Mucosa of rectum (tissue), 2 donors: Measurements from ENCODE around the gene RAD51B.
"Not testable (repeated sequence)": the region's sequence is repeated elsewhere in the genome, so short reads cannot be mapped to it uniquely, and the experiment has no call there.

Experiments used
- H3K27ac ChIP-seq, 2 donors: one replicate each; pipeline ENCODE4 v1.7.0; 2013; ENCODE audit warnings: inconsistent platforms in 2 of 2, low read depth in 2 of 2, low read length in 2 of 2
- H3K27me3 ChIP-seq, 2 donors: one replicate each; pipeline ENCODE4 v1.7.0; 2013; ENCODE audit warnings: low read length in 2 of 2; ENCODE audit not compliant: control insufficient read depth in 2 of 2, insufficient read depth in 2 of 2
- H3K36me3 ChIP-seq, 2 donors: one replicate each; pipeline ENCODE4 v1.7.0; 2013; ENCODE audit warnings: low read length in 2 of 2; ENCODE audit not compliant: control insufficient read depth in 2 of 2, insufficient read depth in 2 of 2
- H3K4me1 ChIP-seq, 2 donors: one replicate each; pipeline ENCODE4 v1.7.0; 2013; ENCODE audit warnings: low read length in 2 of 2, mild to moderate bottlenecking in 1 of 2; ENCODE audit not compliant: control insufficient read depth in 2 of 2, insufficient read depth in 2 of 2
- H3K4me3 ChIP-seq, 2 donors: one replicate each; pipeline ENCODE4 v1.7.0; 2013; ENCODE audit warnings: low read length in 2 of 2
- H3K9ac ChIP-seq, 2 donors: one replicate each; pipeline ENCODE4 v1.7.0; 2013; ENCODE audit warnings: low read length in 2 of 2, low read depth in 1 of 2, mild to moderate bottlenecking in 1 of 2
- H3K9me3 ChIP-seq, 2 donors: one replicate each; pipeline ENCODE4 v1.7.0; 2013; ENCODE audit warnings: low read length in 2 of 2; ENCODE audit not compliant: control insufficient read depth in 2 of 2
- donor health status: healthy.
- donor health status: Normal muscosa, but diverticular disease.

RAD51B gene

DNA sequence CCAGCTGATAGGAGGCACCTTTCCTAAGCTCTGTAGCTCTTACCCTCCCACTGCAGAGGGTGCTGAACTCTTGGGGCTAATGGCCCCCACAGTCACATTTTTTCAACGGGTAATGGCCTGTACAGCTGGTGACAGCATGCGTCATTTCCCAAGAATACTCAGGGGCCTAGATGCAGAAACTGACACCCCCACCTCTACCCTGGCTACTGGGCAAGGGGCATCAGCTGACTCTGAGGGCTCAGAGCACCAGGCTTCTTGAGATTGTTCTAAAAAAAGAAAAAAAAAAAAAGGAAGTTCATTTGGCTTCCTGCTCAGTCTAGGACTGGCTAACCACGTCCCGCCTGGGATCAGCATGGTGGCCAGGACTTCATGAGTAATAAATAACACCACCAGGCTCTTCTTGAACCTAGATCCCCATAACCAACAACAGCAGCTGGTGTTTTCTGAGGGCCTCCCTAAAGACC lies 938.1 kb downstream of the RAD51B start:
- Histone ChIP-seq H3K4me3 (no peak overlapping the region), H3K27me3 (no peaks in the 10 kb centered on the region), H3K36me3 (no peaks in the 10 kb centered on the region), H3K4me1 (peaks cover 0 to 3% of the 10 kb centered on the region in 2 donors), H3K9ac (no peak overlapping the region), H3K9me3 (no peaks in the 10 kb centered on the region), H3K27ac (no peak overlapping the region)

DNA sequence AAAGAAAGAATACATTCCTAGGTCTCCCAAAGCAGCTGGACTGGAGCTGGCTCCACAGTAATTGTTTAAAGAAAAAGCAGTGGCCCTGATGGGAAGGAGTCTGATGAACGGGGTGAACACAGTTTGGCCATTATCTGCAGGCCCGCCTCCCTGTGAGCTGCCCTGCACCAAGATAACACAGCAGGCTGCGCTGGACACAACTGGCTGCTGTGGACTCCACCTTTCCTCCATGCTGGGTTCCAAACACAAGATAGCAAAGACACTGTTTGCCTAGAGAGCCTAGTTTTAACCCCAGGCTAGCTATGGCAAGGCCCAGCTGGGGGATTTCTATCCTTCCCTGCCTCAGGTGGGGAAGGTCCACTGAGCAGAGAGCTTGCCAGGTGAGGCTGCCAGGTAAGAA lies 938.7 kb downstream of the RAD51B start:
- Histone ChIP-seq H3K27ac (no peak overlapping the region), H3K27me3 (no peaks in the 10 kb centered on the region), H3K4me1 (peaks cover 0 to 3% of the 10 kb centered on the region in 2 donors), H3K36me3 (no peaks in the 10 kb centered on the region), H3K9me3 (no peaks in the 10 kb centered on the region), H3K4me3 (no peak overlapping the region), H3K9ac (no peak overlapping the region)

DNA sequence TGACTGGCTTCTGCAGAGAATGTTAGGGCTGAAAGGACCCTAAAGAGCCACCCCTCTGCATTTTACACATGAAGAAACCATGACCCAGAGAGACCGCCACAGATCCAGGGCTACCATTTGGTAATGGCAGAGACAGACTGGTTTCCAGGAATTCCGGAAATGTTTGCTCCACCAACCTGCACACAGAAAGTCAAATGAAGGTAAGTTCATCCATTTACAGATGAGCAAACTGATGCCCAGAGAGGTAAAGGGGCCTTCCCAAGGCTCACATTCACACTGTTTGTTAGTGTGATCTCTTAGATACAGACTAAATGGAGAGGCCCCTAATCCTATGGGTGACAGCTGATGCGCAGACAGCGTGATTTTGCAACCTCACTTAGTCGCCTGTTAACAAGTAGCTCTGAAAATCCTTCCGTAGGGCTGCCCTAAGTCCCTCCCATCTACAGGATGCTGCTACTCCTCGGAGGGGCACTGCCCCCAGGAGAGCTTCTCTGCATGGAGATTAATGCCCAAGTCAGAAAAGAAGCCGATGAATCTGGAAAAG lies 939.5 kb downstream of the RAD51B start:
- Histone ChIP-seq H3K36me3 (no peaks in the 10 kb centered on the region), H3K27me3 (no peaks in the 10 kb centered on the region), H3K9me3 (no peaks in the 10 kb centered on the region), H3K27ac (no peak overlapping the region), H3K4me3 (no peak overlapping the region), H3K9ac (no peak overlapping the region), H3K4me1 (peaks cover 0 to 3% of the 10 kb centered on the region in 2 donors)

DNA sequence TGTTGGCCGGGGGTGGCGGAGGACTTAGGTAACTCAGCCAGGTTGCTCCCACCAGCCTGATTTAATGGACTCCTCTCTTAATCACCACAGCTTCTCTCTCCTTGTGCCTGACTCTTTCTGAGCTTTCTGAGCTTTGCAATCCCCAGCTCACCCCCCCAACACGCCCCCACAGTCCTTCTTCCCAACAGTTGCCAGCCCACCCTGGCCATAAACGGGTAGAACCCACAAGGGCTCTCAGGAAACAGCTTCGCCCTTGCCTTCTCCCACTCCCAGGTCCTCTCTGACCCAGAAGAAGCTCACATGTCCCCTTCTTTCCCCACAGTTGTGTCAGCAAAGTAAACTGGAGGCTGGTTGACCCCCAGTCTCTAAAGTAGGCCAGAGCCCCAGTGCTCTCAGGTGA lies 940.4 kb downstream of the RAD51B start:
- no peaks in the 10 kb centered on the region for H3K9me3 ChIP-seq
- no peak overlapping the region for H3K9ac ChIP-seq
- no peak overlapping the region for H3K4me3 ChIP-seq
- H3K27me3 ChIP-seq, result no peaks in the 10 kb centered on the region
- H3K27ac ChIP-seq, result no peak overlapping the region
- no peaks in the 10 kb centered on the region for H3K36me3 ChIP-seq
- peaks cover 0 to 3% of the 10 kb centered on the region in 2 donors for H3K4me1 ChIP-seq

DNA sequence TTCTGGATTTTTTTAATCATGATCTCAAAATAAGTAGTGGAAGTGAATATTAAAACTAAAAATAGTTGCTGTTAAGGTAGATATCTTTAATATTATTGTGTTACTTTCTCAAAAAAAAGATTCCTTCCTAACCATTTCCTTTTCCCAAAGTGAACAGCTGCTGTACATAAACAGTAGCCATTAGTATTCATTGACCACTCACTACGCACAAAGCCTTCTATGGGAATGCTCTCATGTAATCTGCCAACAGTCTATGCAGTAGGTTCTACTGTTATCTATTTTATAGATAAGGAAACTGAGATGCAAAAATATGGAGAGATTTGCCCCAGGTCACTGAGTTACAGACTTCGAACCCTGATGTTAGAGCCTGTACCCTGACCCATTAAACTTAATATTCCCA lies 941.2 kb downstream of the RAD51B start:
- H3K9ac ChIP-seq, result no peak overlapping the region
- H3K27me3 ChIP-seq, result no peaks in the 10 kb centered on the region
- H3K36me3 ChIP-seq, result no peaks in the 10 kb centered on the region
- no peak overlapping the region for H3K27ac ChIP-seq
- H3K4me1 ChIP-seq, result peaks cover 0 to 3% of the 10 kb centered on the region in 2 donors
- H3K4me3 ChIP-seq, result no peak overlapping the region
- no peaks in the 10 kb centered on the region for H3K9me3 ChIP-seq

DNA sequence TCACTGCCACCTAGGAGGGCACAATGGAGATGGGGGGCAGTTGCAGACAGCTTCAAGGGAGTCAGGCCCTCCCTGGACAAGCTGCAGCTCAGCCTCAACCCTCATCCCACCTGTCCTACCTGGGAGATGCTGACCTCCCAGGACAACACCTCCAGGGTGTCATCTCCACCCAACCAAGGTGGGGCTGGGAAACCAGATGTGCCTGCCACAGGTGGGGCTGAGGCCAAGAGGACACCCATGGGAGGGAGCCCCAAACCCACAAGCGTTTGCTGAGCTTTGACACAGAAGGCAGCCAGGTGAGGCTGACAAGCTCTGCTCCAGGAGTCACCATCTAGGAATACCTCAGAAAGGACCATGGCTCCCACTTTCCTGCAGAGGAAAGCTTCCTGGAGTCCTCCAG lies 941.8 kb downstream of the RAD51B start:
- Histone ChIP-seq H3K9ac (no peak overlapping the region), H3K36me3 (no peaks in the 10 kb centered on the region), H3K9me3 (no peaks in the 10 kb centered on the region), H3K27ac (no peak overlapping the region), H3K27me3 (no peaks in the 10 kb centered on the region), H3K4me3 (no peak overlapping the region), H3K4me1 (peaks cover 0 to 3% of the 10 kb centered on the region in 2 donors)

DNA sequence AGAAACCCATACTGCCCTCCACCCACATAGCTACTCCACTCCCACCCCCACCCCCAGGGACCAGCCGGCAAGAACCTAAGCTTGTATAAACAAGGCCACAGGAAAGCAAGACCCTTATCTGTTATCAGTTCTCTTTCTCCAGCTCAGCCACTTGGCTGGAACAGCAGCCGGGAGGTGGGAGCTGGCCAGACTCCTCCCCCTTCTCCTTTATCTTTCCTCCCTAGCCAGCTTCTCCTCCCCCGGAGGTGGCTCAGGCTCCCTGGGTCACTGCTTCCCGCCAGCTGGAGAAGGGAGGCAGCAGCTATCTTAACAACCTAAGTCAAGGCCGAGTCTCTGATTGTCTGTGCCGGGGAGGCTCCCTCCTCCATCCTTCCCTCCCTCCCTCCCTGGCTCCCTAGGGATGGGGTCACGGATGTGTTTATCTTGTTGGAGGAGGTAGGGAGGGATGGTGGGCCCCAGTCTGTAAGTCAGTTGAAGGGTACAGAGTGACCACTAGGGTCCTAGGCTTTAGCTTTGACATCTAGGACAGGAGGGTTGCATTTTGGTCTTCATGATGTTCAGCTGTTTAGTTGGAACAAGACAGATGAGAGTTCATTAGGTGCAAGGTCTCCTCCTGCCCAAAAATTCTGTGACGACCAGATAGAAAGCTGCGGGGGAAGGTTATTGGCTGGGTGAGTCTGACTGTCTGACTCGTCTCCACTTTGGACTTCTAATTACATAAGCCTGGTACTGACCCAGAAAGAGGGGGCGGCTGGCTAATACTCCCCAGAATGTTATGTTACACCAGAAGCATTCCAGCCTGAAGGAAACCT lies 943.6 kb downstream of the RAD51B start:
- Histone ChIP-seq H3K36me3 (no peaks in the 10 kb centered on the region), H3K27ac (no peak overlapping the region), H3K9me3 (no peaks in the 10 kb centered on the region), H3K27me3 (no peaks in the 10 kb centered on the region), H3K4me1 (peaks cover 0 to 3% of the 10 kb centered on the region in 2 donors), H3K9ac (no peak overlapping the region), H3K4me3 (no peak overlapping the region)

DNA sequence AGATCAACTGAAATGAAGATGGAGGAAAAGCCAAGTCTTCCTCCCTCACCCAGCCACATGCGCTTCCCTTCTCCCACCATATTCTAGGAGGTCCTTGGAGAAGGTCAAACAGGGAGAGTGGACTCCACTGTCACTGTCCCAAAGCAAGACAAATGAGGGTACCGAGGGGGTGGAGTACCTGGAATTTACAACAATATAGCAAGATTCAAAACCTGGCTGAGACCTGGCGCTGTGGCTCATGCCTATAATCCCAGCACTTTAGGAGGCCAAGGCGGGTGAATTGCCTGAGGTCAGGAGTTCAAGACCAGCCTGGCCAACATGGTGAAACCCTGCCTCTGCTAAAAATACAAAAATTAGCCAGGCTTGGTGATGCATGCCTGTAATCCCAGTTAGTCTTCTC lies 944.3 kb downstream of the RAD51B start:
- H3K4me1 ChIP-seq, H3K27ac ChIP-seq, H3K9ac ChIP-seq: not testable (repeated sequence)

DNA sequence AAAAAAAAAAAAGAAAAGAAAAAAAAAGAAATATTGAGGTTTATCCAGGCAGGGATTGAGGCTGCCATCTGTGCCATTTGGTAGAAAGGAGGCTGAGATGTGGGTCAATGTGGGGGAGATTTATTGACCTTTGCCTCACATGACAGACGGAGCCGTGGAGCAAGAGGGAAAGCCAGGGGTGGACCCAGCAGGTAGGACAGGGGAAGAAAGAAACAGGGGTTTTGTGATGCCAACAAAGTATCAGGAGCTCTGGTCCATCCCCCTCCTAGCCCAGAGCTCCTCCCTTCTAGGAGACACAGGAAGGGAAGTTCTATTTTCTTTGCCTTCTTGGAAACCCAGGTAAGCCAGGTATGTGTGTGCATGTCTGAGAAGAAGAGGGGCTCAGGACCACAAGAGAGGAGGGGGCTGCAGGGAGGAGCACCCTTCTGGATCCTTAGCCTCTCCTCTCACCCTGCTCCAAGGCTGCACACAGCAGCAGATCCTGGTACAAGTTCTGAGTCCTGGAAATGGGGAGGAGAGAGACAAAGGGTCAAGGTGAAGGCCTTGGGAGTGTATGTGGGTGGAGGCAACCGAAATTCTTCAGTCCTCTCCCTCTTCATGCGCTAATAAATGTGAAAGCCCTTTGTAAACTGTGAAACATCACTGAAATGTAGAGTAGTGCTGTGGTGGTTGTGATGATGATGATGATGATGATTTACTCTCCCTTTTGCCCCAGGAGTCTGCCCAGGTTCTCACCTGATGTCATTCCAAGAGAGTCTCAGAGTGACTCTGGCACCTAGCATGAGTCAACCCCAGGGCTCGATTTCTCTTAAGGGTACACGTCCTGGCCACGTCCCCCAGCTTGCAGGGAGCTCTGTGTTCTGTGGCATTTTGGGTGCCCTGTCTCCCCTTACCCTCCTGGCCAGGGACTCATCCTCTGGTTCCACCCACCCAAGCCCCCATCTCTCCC lies 947.0 kb downstream of the RAD51B start:
- H3K9ac ChIP-seq, result no peak overlapping the region
- no peak overlapping the region for H3K27ac ChIP-seq
- H3K27me3 ChIP-seq, result no peaks in the 10 kb centered on the region
- H3K4me3 ChIP-seq, result no peak overlapping the region
- no peaks in the 10 kb centered on the region for H3K36me3 ChIP-seq
- no peaks in the 10 kb centered on the region for H3K9me3 ChIP-seq
- peaks cover 0 to 3% of the 10 kb centered on the region in 2 donors for H3K4me1 ChIP-seq

More for the DNA sequence above, 944.3 kb downstream of the RAD51B start:
- H3K27me3 ChIP-seq, H3K4me3 ChIP-seq, H3K9me3 ChIP-seq, H3K36me3 ChIP-seq: not testable (repeated sequence)

DNA sequence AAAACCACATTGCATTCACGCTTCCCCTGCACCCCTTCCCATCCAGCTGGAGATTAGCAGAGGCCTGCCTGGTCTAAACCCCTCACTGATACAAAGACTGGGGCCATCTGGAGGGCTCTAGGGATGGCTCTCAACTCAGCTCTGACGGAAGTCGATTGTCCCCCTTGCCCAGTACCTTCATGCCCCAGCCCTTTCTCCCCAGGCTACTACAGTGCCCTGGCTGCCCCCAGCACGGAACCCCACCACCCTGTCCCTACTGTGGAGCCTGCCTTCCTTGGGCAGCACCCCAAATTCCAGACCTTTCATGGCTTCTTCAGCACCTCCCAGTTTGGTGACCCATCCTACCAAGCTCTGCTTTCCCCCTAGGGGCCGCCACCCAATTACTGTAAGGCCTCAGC lies 947.7 kb downstream of the RAD51B start:
- Histone ChIP-seq H3K9ac (no peak overlapping the region), H3K27ac (no peak overlapping the region), H3K9me3 (no peaks in the 10 kb centered on the region), H3K36me3 (no peaks in the 10 kb centered on the region), H3K4me1 (peaks cover 0 to 3% of the 10 kb centered on the region in 2 donors), H3K27me3 (no peaks in the 10 kb centered on the region), H3K4me3 (no peak overlapping the region)
